HG03469 (cell line): ENCODE data around the gene CREG1.
"Not testable (repeated sequence)": the region's sequence is repeated elsewhere in the genome, so short reads cannot be mapped to it uniquely, and the experiment has no call there.

Source experiments
- ATAC-seq: cut with Tn5 transposase; IDR thresholded peaks from one replicate; pipeline ENCODE4 v1.9.1; 2021; ENCODE audit warnings: mild to moderate bottlenecking, moderate library complexity, moderate number of reproducible peaks; ENCODE audit not compliant: unreplicated experiment

CREG1 gene

DNA sequence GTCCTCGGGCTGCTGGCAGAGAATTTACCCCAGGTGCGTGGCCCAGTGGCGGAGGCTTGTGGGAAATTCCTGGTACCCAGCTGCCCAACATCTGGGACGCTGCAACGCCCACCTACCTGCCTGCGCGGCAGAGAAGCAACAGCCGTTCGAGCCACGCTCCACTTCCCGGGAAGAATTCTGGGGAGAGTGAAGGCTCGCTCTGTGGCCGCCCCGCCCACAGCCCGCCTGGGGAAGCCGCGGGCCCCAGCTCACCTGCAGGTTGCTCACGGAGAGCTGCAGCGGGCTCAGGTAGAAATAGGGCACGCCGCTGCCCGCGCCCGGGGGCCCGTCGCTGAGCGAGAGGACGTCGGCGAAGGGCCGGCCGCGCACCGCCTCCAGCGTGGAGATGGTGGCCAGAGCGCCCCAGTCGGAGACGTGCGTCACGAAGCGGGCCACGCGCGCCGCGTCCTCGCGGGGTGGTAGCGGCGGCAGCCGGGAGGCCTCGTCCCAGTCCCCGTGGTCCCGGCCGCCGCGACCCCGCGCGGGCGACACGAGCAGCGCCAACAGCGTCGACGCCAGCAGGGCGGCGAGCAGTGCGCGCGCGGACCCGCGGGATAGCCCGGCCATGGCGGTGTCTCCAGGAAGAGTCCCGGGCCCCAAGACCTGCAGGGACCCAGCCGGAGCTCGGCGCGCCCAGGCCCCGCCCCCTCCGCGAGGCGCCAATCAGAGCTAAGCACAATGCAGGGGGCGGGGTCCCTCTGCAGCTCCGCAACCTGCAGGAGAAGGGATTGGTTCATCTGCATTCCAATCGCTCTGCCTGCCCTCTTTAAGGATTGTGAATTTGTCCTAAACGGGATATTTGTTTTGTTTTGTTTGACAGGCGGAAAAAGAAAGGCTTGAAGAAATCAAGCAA is at the start of gene CREG1:
Gene CREG1 (minus strand): TSS at position 627 of the 892 bp plus-strand sequence.
- ATAC-seq = peak; percentile 84

DNA sequence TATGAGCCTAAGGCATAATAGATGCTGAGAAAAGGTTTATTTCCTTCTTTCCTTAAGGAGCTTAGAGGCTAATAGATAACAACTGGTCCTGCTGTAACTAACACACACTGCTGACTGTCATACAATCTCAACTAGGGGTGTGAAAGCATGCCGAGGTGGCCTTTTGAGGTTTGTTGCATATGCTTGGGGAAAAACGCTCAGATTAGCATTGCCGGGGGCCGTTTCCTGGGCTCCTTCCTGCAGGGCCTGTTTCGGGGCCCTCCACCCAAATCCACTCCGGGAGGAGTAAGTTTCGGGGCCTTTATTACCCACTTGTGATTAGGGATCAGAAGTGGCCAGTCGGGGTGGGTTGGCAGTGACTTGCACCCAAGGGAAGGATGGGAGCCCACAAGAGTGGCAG is 49.3 kb upstream of the CREG1 start:
- no peak for ATAC-seq

DNA sequence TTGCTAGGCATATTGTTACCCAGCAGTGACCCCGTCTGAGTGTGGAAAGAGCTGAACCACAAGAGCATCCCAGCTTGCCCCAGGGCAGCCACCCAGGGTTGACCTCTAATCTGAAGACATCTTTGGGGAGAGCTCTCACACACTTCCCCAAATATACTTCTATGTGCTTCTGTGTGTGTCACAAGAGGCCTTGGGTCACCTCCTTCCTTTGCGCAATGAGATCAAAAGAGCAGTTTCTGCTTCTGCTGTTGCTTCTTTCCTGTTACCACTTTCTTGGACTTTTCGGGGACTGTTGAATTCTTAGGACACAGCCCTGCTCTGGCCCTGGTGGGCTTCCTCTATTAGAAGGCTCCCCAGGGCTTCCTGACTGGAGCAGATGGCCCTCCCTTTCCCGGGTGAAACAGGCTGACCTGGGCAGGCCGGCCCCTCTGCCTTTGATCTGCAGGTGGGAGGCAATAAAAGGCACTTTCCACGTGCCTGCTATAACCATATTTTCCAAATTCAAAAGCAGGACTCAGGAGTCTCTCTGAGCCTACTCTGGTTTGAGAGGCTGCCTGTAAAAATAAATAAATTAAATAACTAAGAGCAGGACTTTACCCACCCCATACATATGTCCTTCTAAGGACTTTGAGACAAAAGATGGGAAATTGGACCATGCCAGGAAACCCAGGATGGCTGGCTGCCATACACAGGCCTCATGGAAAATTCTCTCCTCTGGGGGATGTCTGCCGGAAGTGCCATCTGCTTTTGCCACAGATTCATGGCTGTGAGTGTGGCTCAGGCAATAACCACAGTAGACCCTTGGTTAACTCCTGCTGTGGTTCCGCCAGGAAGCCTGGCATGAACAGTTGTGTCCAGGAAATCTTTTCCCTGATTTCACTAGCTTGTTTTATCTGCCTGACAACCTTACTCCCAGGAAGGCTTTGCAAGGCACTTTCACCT is 48.2 kb upstream of the CREG1 start:
- ATAC-seq = no peak

DNA sequence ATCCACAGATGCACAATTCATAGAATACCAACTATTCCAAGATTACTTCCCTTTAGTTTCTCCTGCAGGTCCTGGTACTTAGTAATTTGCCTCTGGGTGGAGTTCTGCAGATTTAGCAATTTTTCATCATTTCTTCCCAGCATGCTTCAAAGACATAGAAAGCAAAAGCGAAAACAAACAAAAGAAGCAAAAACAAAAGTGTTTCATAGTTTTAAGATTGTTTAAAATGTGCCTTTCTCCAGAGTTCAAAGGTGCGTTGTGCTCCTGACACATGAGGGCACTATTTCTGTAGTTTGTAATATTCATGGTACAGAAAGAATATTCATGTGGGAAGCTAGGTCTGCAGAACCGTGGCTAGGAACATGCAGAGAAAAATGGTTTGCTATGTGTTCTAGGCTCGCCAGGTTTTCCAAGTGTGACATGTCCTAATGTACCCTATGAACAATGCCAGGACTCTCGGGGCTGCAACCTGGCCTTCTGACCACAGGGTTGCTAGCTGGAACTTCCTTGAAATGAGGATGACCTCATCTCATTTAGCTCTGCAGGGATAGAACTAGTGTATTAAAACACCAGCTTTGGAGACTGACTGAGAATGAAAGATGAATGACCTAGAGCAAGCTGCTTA is 46.5 kb upstream of the CREG1 start:
- ATAC-seq = peak; percentile 49

DNA sequence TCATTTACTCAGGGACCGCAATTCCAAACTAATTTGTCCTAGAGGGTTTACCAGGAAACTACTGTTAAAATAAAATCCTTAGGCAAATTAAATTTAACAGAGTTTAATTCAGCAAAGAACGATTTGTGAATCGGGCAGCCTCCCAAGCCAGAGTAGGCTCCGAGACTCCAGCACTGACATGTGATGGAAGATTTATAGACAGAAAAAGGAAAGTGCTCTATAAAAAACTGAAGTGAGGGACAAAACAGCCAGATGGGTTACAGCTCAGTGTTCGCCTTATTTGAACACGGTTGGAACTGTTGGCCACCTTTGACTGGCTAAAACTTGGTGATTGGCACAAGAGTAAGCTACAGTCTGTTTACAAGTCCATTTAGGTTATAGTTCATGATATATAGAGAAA is 41.3 kb upstream of the CREG1 start:
- no peak for ATAC-seq

DNA sequence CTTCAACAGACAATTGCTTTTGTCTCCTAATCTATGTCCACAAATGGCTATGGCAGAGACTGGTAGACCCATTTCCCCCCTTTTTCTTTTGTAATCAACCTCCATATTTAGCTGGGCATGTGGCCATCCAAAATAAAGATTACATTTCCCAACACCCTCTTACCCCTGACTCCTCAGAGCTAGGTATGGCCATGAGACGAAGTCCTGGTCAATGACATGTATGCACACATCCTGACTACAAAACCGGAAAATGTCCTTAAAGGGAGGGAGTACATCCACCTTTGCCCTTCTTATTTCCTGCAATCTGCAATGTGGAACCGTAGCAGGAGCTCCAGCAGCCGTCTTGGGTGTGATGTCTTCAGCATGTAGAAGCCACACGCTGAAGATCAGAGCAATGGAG is 40.3 kb upstream of the CREG1 start:
- ATAC-seq = no peak

DNA sequence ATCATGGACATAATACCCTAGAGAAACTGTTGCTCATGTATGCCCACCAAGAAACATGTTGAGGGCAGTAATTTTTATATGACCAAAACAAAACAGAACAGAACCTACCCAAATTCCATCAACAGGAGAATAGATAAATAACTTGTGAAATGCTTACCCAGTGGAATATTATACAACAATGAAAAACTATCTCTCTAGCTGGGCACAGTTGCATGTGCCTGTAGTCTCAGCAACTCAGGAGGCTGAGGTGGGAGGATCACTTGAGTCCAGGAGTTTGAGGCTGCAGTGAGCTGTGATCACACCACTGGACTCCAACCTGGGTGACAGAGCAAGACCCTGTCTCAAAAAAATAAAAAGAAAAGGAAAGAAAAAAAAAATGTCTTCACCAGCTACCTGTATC is 38.9 kb upstream of the CREG1 start:
- ATAC-seq = no peak

DNA sequence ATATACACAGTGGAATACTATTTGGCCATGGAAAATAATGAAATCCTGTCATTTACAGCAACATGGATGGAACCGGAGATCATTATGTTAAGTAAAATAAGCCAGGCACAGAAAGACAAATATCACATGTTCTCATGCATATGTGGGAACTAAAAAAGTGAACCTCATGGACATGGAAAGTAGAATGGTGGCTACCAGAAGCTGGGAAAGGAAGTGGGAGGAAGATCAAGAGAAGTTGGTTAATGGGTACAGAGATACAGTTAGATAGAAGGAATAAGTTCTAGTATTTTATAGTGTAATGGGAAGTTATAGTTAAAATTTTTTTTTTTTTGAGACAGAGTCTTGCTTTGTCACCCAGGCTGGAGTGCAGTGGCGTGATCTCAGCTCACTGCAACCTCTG is 34.8 kb upstream of the CREG1 start:
- no peak for ATAC-seq

DNA sequence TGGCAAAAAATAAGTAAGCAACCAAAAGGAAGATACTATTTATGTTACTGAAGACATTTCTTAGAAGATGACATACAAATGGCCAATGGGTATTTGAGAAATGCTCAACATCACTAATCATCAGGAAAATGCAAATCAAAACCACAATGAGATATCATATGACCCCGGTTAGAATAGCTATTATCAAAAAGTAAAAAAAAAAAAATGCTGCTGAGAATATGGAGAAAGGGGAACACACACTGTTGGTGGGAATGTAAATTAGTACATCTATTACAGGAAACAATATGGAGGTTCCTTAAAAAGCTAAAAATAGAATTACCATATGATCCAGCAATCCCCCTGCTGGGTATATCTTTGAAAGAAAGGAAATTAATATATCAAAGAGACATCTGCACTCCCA is 34.3 kb upstream of the CREG1 start:
- no peak for ATAC-seq

DNA sequence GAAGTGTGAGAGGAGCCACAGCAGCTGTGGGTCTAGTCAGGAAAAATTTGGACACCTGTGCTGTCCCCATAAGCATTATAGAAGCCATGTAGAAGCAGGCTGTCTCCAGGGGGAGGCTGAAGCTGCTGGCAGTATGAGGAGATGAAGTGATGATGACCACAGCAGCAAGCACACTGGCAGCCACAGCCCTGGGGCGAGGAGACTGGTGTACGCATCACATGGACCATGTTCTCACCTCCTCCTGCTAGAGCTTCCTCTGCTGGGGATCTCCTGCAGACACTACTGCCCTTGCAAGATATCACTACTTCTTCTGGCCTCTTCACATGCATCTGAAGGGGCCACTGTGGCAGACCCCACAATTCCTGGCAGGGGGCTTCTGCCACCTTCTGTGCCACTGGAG is 33.8 kb upstream of the CREG1 start:
- ATAC-seq = no peak

DNA sequence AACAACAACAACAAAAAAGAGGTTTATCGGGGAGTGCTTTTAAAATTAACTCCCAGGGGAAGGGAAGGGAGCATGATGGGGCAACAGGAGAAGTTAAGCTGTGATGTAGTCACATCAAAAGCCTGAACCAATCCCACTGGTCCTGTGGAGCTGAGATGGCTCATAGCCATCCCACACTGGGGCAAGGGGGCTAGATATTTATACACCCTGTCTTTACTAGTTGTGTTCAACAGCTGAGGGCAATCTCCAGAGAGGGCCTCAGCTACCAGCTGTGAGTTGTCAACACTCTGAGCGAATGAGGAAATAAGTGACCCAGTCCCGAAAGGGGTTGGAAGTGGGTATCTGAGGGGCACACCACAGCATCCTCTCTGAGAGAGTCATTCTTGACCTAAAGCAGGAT is 31.0 kb upstream of the CREG1 start:
- no peak for ATAC-seq

DNA sequence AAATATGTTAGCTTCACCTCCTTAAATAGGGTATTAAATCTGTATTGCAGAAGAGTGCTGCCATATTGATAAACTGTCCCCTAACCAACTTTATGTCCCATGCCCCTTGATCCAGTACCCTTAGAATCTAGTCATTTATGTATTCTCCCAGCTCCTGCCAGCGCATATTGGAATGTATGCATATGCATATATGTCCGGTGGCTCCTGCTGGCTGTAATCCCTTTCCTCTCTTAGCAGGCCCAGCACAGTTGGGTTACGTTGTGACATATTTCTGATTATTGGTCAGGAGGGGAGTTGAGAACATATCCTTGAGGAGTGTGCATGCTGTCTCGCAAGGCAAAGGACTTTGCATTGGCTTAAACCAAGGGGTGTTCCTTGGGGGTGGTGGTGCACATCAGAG is 29.2 kb upstream of the CREG1 start:
- ATAC-seq = no peak

DNA sequence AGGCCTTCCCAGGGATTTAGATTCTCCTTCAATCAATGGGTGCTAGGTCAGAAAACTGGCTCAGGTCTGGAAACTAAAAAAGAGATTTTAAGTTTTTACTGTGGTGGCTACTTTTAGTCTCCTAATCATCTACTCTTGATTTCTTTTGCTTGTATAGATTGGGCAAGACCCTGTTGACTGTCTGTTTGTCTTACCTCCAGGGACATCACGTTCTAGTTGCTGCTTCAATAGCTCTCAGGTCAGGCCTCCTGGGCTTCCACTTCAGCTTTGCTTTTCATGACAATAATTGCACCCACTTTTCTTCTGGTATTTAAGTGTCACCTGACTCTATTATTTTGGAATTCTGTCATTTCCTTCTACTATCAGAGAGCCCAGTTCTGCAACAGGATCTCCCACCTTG is 28.5 kb upstream of the CREG1 start:
- ATAC-seq = no peak

DNA sequence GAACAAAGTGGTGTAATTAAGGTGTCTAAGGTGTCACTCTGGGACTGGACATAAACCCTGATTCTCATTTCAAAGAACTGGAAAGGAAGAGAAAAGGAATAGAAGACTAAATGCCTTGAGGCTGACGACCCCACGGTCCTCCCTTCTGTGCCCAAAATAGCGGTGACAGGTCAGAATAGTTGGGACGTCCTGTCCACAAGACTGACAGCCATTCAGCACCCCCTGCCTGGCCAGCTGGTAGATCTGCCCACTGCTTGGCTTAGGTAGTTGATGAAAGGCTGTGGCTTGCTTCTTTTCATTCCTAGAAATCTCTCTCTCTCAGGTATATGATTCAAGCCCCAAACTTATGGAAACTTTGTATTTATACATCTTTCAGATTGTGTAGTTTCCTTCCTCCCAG is 26.4 kb upstream of the CREG1 start:
- no peak for ATAC-seq

DNA sequence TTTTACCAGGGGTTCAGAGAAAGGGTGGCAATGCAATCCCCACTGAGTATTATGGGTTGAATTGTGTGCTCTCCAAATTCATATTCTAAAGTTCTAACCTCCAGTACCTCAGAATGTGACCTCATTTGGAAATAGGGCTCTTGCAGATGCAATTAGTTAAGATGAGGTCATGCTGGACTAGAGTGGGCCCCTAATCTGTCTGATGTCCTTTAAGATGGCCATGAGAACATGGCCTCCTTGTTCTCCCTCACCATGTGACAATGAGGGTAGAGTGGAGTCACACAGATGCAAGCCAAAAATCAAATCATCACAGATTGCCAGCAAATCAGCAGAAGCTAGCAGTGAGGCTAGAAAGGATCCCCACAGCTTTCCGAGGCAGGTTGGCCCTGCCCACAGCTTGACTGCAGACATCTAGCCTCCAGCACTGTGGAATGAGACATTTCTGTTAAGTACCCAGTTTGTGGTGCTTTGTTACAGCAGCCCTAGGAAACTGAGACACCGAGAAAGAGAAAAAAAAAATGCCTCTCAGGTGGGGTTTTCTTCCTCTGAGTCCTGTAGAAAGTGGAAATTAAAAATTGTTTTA is 25.5 kb upstream of the CREG1 start:
- ATAC-seq = no peak

DNA sequence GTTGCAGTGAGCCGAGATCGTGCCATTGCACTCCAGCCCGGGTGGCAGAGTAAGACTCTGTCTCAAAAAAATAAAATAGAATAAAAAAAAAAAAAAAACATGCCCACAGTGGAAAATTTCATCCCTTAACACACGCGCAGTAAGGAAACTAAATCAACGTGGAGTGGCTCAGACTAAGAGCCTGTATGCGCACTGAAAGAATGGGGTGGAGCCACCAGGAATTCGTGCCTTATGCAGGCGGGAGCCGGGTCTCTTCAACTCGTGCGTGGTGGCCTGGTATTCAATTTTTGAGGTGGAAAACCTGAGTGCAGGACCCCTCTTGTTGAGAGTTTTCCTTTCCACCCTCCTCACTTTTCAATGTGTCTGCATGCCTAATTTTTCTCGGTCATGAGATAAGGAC is 22.1 kb upstream of the CREG1 start:
- no peak for ATAC-seq

DNA sequence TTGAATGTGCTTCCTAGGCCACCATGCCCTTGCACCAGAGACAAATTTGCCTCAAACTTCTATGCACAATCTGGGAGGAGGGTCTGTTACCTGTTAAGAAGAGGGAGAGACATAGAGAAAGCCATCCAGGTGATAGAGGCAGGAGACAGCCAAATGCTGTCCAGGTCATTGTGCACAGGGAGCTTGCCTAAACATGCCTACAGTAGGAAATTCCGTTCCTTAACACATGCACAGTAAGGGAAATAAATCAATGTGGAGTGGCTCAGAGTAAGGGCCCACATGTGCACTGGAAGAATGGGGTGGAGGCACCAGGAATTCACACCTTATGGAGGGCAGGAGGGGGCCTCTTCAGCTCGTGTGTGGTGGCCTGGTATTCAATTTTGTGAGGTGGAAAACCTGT is 19.5 kb upstream of the CREG1 start:
- ATAC-seq = no peak

DNA sequence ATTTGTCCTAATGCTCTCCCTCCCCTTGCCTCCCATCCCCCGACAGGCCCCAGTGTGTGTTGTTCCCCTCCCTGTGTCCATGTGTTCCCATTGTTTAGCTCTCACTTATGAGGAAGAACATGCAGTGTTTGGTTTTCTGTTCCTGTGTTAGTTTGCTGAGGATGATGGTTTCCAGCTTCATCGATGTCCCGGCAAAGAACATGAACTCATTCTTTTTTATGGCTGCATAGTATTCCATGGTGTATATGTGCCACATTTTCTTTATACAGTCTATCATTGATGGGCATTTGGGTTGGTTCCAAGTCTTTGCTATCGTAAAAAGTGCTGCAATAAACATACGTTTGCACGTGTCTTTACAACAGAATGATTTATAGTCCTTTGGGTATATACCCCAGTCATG is 17.1 kb upstream of the CREG1 start:
- not testable (repeated sequence) for ATAC-seq

DNA sequence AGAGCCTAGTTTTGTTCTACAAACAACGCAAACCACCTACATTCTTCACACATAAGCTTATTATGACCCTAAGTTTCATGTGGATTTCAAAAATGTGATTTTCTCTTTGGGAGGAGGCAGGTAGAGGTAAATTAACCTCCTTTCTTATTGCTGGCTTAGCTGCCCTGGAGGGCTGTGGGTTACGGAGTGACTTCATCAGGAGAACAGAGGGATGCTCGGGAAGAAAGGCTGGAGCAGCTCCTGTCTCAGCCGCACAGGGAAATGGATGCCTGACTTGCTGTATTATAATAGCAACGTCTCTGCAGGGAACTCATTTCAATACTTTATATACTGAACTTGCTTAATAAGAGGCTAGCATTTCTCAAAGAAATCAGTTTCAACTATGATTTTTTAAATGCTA is 14.1 kb upstream of the CREG1 start:
- no peak for ATAC-seq

DNA sequence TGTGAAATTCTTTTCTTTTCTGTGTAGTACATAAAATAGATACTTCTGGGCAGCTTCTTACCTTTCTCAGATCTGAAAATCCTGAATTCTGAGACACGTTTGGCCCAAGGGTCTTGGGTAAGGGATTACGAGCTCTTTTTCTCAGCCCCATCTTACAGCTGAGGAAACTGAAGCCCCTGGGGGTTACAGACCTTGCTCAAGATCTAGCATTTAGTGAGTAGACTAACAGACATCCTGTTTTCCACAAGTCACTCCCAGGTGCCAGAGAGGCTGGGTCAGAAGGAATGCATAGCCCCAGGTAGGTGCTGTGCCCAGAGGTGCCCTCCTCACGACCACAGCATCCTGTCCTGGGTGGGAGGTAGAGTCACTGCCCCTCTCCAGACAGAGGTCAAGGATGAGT is 13.2 kb upstream of the CREG1 start:
- no peak for ATAC-seq

DNA sequence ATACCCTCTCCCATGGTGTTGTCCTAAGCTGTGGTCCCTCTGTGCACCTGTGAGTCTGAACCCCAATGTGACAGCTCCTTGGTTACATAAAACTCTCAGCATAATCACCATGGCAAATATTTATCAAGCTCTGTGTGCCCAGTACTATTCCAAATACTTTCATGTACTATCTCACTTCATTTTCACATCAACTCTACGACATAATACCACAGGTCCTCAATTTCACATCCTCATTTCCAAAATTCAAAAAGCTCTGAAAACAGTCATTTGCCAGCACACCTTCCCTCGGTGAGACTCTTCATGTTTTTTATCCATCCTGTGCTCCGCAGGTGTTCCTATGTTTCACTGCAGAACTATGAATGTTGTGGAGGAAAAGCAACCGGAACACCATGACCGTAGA is 12.4 kb upstream of the CREG1 start:
- ATAC-seq = no peak
